HuH-7.5 (cell line): ENCODE results near the gene FKRP.

Experiments
- DNase-seq: peaks from one replicate; pipeline ENCODE4 v3.0.0; 2011; ENCODE audit warnings: low spot score

Gene FKRP

GRCh38 chr19:46732172-46732938 is 13.5 kb upstream of the FKRP start:
- DNase-seq = no peak

GRCh38 chr19:46732966-46733689 is 12.7 kb upstream of the FKRP start:
- no peak for DNase-seq

- DNase-seq = no peak
Measured at GRCh38 chr19:46733690-46734292, 12.1 kb upstream of the FKRP start.

- no peak for DNase-seq
Measured at GRCh38 chr19:46736531-46737297, 9.1 kb upstream of the FKRP start.

GRCh38 chr19:46737298-46737654 is 8.6 kb upstream of the FKRP start:
- no peak for DNase-seq

- no peak for DNase-seq
Measured at GRCh38 chr19:46737761-46738171, 8.1 kb upstream of the FKRP start.

GRCh38 chr19:46739290-46739771 is 6.5 kb upstream of the FKRP start:
- no peak for DNase-seq

- no peak for DNase-seq
Measured at GRCh38 chr19:46741447-46741846, 4.4 kb upstream of the FKRP start.

- no peak for DNase-seq
Measured at GRCh38 chr19:46742926-46743480, 2.9 kb upstream of the FKRP start.

- no peak for DNase-seq
Measured at GRCh38 chr19:46744005-46744691, 1.7 kb upstream of the FKRP start.

GRCh38 chr19:46745030-46745429 is 827 bp upstream of the FKRP start:
- no peak for DNase-seq

- peak; percentile 94 for DNase-seq
Measured at GRCh38 chr19:46746281-46747057, 612 bp downstream of the FKRP start, which contains the start of gene STRN4. TSS of gene STRN4 (minus strand) at chr19:46746450. CDS start at chr19:46746430, 20 bp downstream.

- DNase-seq = peak; percentile 76
Measured at GRCh38 chr19:46748325-46749109, 2.7 kb downstream of the FKRP start.

- peak; percentile 77 for DNase-seq
Measured at GRCh38 chr19:46753420-46754155, 7.7 kb downstream of the FKRP start.

GRCh38 chr19:46755077-46755852 is 9.4 kb downstream of the FKRP start:
- DNase-seq = no peak

- no peak for DNase-seq
Measured at GRCh38 chr19:46755853-46756543, 10.1 kb downstream of the FKRP start.

- no peak for DNase-seq
Measured at GRCh38 chr19:46756544-46756888, 10.7 kb downstream of the FKRP start.

GRCh38 chr19:46759206-46759605 is 13.3 kb downstream of the FKRP start:
- no peak for DNase-seq
